Muscle of back (tissue), 13 donors: ENCODE data around the gene PPP2R5D. TPM values are rescaled to one million over a fixed set of nuclear protein-coding genes. Genes with fewer than 3 reads are reported as not detected.
"Not testable (repeated sequence)": the region's sequence is repeated elsewhere in the genome, so short reads cannot be mapped to it uniquely, and the experiment has no call there.

Experiments used
- DNase-seq, 3 donors: peaks; one replicate each; pipeline versions ENCODE4 v3.0.0 to v3.0.0-alpha.2; 2013
- long read RNA-seq, 9 donors: transcript quantifications; one replicate each; lab custom pipeline, GENCODE V29; 2026
- polyA plus RNA-seq, 10 donors: library from polyadenylated mRNA; unstranded; fragments of 120-200 nt; gene quantifications; one replicate each; pipeline ENCODE4 v1.2.1, GENCODE V29; 2013; ENCODE audit not compliant: insufficient read length in 10 of 10

Gene PPP2R5D
- polyA plus RNA-seq = 10 to 100 TPM; 39.5 to 50.4 (median 44.8) TPM
- long read RNA-seq, donor 1, partial matches to known transcripts = 49 of 64 reads
- long read RNA-seq, donor 1, other reads (novel, unspliced or antisense) = 12 of 64 reads
- long read RNA-seq, donor 2, partial matches to known transcripts = 45 of 60 reads
- long read RNA-seq, donor 2, other reads (novel, unspliced or antisense) = 13 of 60 reads
- long read RNA-seq, donor 3 = 0 reads
- long read RNA-seq, donor 4, transcript PPP2R5D-208 (16 exons, 3,044 nt) = major isoform, 5 of 5 reads
- long read RNA-seq, donor 4, partial matches to known transcripts = 0 of 5 reads
- long read RNA-seq, donor 4, other reads (novel, unspliced or antisense) = 0 of 5 reads
- long read RNA-seq, donor 5, transcript PPP2R5D-208 (16 exons, 3,044 nt) = major isoform, 6 of 41 reads
- long read RNA-seq, donor 5, partial matches to known transcripts = 35 of 41 reads
- long read RNA-seq, donor 5, other reads (novel, unspliced or antisense) = 0 of 41 reads
- long read RNA-seq, donor 6, partial matches to known transcripts = 88 of 120 reads
- long read RNA-seq, donor 6, other reads (novel, unspliced or antisense) = 30 of 120 reads
- long read RNA-seq, donor 7, partial matches to known transcripts = 46 of 65 reads
- long read RNA-seq, donor 7, other reads (novel, unspliced or antisense) = 16 of 65 reads
- long read RNA-seq, donor 8, partial matches to known transcripts = 70 of 89 reads
- long read RNA-seq, donor 8, other reads (novel, unspliced or antisense) = 18 of 89 reads
- long read RNA-seq, donor 9 = 0 reads

GRCh38 chr6:42984001-42984923, at the start of gene PPP2R5D:
Gene PPP2R5D (plus strand): TSS chr6:42984570. CDS start chr6:42984678, 108 bp downstream.
- peak; percentile 98 to 99 (median 99) for DNase-seq

GRCh38 chr6:42935322-42935721, 49.0 kb upstream of the PPP2R5D start:
- DNase-seq = no peak

GRCh38 chr6:42936398-42936797, 48.0 kb upstream of the PPP2R5D start:
- no peak for DNase-seq

- DNase-seq = no peak
Observed at GRCh38 chr6:42937548-42938427, 46.6 kb upstream of the PPP2R5D start.

GRCh38 chr6:42938428-42938796, 46.0 kb upstream of the PPP2R5D start:
- DNase-seq = no peak

DNA sequence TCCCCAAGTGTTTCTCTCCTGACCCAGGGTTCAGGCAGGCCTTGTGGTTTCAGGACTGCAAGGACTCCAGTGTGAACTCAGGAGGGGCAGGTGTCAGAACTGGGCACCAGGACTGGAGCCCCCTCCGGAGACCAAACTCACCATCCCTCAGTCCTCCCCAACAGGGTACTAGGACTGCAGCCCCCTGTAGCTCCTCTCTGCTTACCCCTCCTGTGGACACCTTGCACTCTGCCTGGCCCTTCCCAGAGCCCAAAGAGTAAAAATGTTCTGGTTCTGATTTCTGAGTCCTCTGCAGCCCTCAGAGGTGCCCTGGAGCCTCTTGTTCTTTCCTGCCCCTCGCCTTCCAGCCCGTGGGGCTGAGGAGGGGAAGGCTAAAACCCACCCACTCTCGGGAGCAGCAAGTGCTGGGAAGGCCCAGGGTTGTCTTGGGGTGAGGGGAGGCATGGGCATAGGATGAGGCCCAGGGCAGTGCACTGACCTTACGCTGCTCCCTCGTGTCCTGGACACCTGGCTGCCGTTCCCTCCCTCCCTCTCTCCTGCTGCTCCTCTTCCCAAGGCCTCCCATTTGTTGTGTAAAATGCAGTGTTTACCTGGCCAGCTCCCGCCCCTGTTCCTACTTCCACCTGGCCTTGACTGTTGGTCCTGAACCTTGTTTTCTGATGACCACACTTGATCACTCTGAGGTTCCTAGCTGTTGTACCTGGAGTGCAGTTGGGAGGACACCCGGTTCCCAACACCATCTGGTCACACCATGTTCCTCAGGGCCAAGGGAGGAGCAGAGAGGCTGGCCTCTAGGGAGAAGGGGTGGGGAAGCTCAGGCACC, 45.2 kb upstream of the PPP2R5D start:
- DNase-seq = no peak

DNA sequence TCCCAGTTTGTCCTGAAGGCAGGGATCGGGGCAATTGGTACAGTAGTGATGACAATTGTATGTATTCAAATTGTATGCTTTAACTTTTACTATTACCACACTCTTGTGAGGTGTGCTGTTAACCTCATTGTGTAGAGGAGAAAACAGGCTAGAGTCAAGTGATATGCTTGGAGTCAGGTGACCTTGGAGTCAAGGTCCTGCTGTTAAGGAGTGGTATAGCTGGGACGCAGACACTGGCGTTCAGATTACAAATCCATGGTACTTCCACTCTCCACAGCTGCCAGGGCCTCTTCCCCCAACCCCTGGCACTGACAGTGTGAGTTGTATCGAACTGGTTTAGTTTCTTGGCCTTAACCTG, 44.6 kb upstream of the PPP2R5D start:
- no peak for DNase-seq

- DNase-seq = no peak
Observed at GRCh38 chr6:42940493-42941045, 43.8 kb upstream of the PPP2R5D start.

- DNase-seq = not testable (repeated sequence)
Observed at GRCh38 chr6:42941356-42941755, 43.0 kb upstream of the PPP2R5D start.

DNA sequence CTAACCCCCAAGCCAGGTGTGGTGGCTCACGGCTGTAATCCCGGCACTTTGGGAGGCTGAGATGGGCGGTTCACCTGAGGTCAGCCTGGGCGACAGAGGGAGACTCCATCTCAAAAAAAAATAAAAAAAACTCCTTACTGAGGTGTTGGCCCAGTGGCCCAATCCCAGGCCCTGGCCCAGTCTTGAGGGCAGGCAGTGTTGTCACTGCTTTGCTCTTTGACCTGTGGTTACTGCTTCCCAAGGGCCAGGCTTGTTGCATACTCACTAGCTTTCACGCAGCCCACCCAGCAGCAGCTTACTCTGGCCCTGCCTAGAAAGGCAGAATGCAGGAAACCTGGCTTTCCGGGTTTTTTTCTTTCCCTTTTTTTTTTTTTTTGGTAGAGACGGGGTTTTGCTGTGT, 41.9 kb upstream of the PPP2R5D start:
- no peak for DNase-seq

DNA sequence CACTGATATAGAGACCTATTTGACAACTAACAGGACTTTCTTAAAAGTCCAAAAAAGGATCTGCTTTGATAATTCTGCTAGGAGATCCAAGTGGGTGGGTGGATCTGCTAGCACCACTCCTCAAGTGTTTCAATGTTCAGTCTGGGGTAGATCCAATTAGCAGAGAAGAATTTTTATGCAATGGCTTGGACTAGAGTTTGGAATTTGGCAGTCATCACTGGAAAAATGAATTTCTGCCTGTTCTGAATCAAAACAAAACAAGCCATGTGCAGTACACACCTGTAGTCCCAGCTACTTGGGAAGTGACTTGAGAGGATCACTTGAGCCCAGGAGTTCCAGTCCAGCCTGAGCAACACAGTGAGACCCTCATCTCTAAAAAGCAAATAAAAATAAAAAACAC, 36.4 kb upstream of the PPP2R5D start:
- peak in 1 of 3 donors; percentile 51 for DNase-seq

- no peak for DNase-seq
Observed at GRCh38 chr6:42952389-42952788, 32.0 kb upstream of the PPP2R5D start.

- not testable (repeated sequence) for DNase-seq
Observed at GRCh38 chr6:42954405-42954804, 30.0 kb upstream of the PPP2R5D start.

GRCh38 chr6:42958125-42958524, 26.2 kb upstream of the PPP2R5D start:
- no peak for DNase-seq

DNA sequence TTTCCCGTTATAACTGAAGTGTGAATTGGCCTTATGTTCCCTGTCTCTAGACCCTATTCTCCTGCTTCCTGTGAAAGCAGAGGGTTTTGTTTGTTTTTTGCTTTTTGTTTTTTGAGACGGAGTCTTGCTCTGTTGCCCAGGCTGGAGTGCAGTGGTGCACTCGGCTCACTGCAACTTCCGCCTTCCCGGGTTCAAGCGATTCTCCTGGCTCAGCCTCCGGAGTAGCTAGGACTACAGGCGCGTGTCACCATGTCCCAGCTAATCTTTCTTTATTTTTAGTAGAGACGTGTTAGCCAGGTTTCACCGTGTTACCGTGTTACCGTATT, 24.5 kb upstream of the PPP2R5D start:
- DNase-seq = no peak

DNA sequence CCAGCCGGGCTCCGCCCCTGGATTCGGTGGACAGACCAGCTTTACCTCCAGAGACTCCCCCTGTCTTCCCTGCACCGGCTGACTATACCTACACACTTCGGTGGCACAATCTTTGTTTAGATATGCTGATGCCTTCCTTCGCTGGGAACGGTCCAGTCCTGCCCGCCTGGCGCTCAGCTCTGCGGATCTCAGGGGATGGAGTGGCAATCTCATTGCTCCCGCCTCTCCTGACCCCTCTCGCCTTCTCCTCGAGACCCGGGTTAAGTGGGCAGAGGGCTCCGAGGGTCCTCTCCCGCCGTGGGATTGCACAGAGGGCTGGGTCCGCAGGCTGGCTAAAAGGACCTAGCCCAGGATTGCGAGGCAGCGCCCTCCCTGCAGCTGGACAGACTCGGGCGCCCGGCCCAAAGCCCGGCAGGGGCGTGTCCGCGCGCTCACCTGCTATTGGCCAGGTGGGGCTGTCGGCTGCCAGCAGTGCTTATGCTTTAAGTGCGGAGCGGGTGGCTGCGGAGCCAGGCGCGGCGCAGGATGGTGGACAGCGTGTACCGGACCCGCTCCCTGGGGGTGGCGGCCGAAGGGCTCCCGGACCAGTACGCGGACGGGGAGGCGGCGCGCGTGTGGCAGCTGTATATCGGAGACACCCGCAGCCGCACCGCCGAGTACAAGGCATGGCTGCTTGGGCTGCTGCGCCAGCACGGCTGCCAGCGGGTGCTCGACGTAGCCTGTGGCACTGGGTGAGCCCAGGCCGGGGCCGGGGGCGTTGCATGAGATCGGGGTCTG, 23.9 kb upstream of the PPP2R5D start, which contains the start of gene GNMT:
GNMT (plus strand) TSS at position 512 of the 777 bp plus-strand sequence; CDS start at position 526, 14 bp downstream.
- DNase-seq = peak in 2 of 3 donors; percentile 16 to 60

DNA sequence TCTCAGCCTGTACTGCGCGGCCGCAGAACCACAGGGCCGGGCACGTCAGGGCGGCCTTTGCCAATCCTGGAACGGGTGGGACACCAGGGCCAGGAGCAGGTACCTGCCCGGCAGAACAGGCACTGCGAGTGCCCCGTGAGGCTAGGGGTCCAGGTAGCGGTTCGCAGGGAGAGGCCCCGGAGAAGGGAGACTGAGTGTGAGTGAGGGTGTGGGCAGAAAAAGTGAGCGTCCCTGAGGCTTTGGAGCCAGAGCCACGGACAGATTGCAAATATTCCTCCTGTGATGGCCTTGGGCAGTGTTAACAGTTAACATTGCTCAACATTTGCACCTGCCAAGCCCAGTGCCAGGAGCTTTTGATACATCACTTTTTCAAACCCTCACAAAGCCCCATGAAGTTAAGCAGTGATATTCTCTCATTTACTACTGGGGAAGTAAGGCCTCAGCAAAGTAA, 23.3 kb upstream of the PPP2R5D start:
- no peak for DNase-seq

- DNase-seq = no peak
Observed at GRCh38 chr6:42962096-42962495, 22.3 kb upstream of the PPP2R5D start.
